H9 (cell line): Measurements from ENCODE around the gene UMPS. TPM values are rescaled to one million over a fixed set of nuclear protein-coding genes. Genes with fewer than 3 reads are reported as not detected.
A peak's percentile ranks its signal among the peaks of the same experiment; 100 is the strongest.
"Not testable (repeated sequence)": the region's sequence is repeated elsewhere in the genome, so short reads cannot be mapped to it uniquely, and the experiment has no call there.

Source experiments
- DNase-seq: peaks from one replicate; pipeline ENCODE4 v3.0.0-alpha.2; 2017
- H2AFZ ChIP-seq: one replicate; pipeline ENCODE4 v1.6.1; 2013; ENCODE audit warnings: mild to moderate bottlenecking, low read length, control low read depth, moderate library complexity
- H2AK5ac ChIP-seq: 2 replicates; pipeline ENCODE4 v1.6.1; 2013; ENCODE audit warnings: low read length, control low read depth, mixed read lengths; ENCODE audit not compliant: insufficient read length
- H2BK120ac ChIP-seq: one replicate; pipeline ENCODE4 v1.6.1; 2013; ENCODE audit warnings: low read depth, mild to moderate bottlenecking, low read length, control low read depth, inconsistent platforms; ENCODE audit not compliant: poor library complexity, severe bottlenecking
- H2BK12ac ChIP-seq: 2 replicates; pipeline ENCODE4 v1.6.1; 2013; ENCODE audit warnings: low read length, control low read depth, mixed read lengths, low read depth; ENCODE audit not compliant: insufficient read length
- H2BK15ac ChIP-seq: 2 replicates; pipeline ENCODE4 v1.6.1; 2013; ENCODE audit warnings: low read depth, low read length, control low read depth
- H2BK20ac ChIP-seq: one replicate; pipeline ENCODE4 v1.6.1; 2013; ENCODE audit warnings: low read depth, mild to moderate bottlenecking, low read length, control low read depth, inconsistent platforms; ENCODE audit not compliant: poor library complexity, severe bottlenecking
- H2BK5ac ChIP-seq: 2 replicates; pipeline ENCODE4 v1.6.1; 2013; ENCODE audit warnings: low read length, control low read depth, mixed read lengths; ENCODE audit not compliant: insufficient read length
- H3K14ac ChIP-seq: 2 replicates; pipeline ENCODE4 v1.6.1; 2013; ENCODE audit warnings: low read length, control low read depth; ENCODE audit not compliant: insufficient read depth
- H3K18ac ChIP-seq: 2 replicates; pipeline ENCODE4 v1.6.1; 2013; ENCODE audit warnings: low read depth, mild to moderate bottlenecking, mixed read lengths, low read length, control low read depth; ENCODE audit not compliant: insufficient read length
- H3K23ac ChIP-seq: 2 replicates; pipeline ENCODE4 v1.6.1; 2013; ENCODE audit warnings: low read length, control low read depth, mixed read lengths, low read depth; ENCODE audit not compliant: insufficient read length
- H3K23me2 ChIP-seq: 2 replicates; pipeline ENCODE4 v1.6.1; 2013; ENCODE audit warnings: low read depth, mild to moderate bottlenecking, mixed read lengths, low read length, control low read depth; ENCODE audit not compliant: insufficient read length, poor library complexity, severe bottlenecking
- H3K27ac ChIP-seq: 2 replicates; pipeline ENCODE4 v1.5.1; 2013; ENCODE audit warnings: low read length, control low read depth, mixed read lengths, low read depth; ENCODE audit not compliant: insufficient read length
- H3K27me3 ChIP-seq: 2 replicates; pipeline ENCODE4 v1.6.1; 2013; ENCODE audit warnings: low read length, control low read depth, inconsistent platforms; ENCODE audit not compliant: insufficient read depth
- H3K4ac ChIP-seq: 2 replicates; pipeline ENCODE4 v1.6.1; 2013; ENCODE audit warnings: low read depth, mild to moderate bottlenecking, control low read depth, inconsistent platforms, low read length, moderate library complexity
- H3K4me1 ChIP-seq: 2 replicates; pipeline ENCODE4 v1.6.1; 2013; ENCODE audit warnings: low read length, control low read depth, inconsistent platforms; ENCODE audit not compliant: insufficient read depth
- H3K4me2 ChIP-seq: 2 replicates; pipeline ENCODE4 v1.6.1; 2013; ENCODE audit warnings: low read length, control low read depth, mixed read lengths; ENCODE audit not compliant: insufficient read length, insufficient read depth
- H3K56ac ChIP-seq: 2 replicates; pipeline ENCODE4 v1.6.1; 2013; ENCODE audit warnings: low read depth, mild to moderate bottlenecking, mixed read lengths, low read length, control low read depth; ENCODE audit not compliant: insufficient read length
- H3K79me1 ChIP-seq: 2 replicates; pipeline ENCODE4 v1.6.1; 2013; ENCODE audit warnings: low read depth, mild to moderate bottlenecking, moderate library complexity, low read length, control low read depth, inconsistent platforms; ENCODE audit not compliant: insufficient read depth, poor library complexity, severe bottlenecking
- H3K79me2 ChIP-seq: 2 replicates; pipeline ENCODE4 v1.6.1; 2013; ENCODE audit warnings: low read length, control low read depth, inconsistent platforms; ENCODE audit not compliant: insufficient read depth
- H3K9ac ChIP-seq: 2 replicates; pipeline ENCODE4 v1.6.1; 2013; ENCODE audit warnings: low read length, control low read depth, mixed read lengths; ENCODE audit not compliant: insufficient read length; ENCODE audit errors: extremely low read depth
- H3K9me3 ChIP-seq: one replicate; pipeline ENCODE4 v1.6.1; 2013; ENCODE audit warnings: low read depth, low read length, inconsistent platforms; ENCODE audit not compliant: control insufficient read depth
- H3T11ph ChIP-seq: one replicate; pipeline ENCODE4 v1.6.1; 2013; ENCODE audit warnings: mild to moderate bottlenecking, low read length, control low read depth, inconsistent platforms
- H4K20me1 ChIP-seq: one replicate; pipeline ENCODE4 v1.6.1; 2013; ENCODE audit not compliant: control insufficient read depth, insufficient read length, insufficient read depth
- H4K5ac ChIP-seq: 2 replicates; pipeline ENCODE4 v1.6.1; 2013; ENCODE audit warnings: low read depth, mild to moderate bottlenecking, mixed read lengths, low read length, control low read depth; ENCODE audit not compliant: insufficient read length
- H4K8ac ChIP-seq: replicated peaks from 2 replicates; pipeline ENCODE4 v1.6.1; 2013; ENCODE audit warnings: low read length, control low read depth, mixed read lengths, low read depth; ENCODE audit not compliant: insufficient read length
- H4K91ac ChIP-seq: 2 replicates; pipeline ENCODE4 v1.6.1; 2013; ENCODE audit warnings: low read depth, mild to moderate bottlenecking, moderate library complexity, mixed read lengths, low read length, control low read depth; ENCODE audit not compliant: insufficient read length
- H3K27ac Mint-ChIP-seq, 3 experiments: 2 replicates in 2 of 3; 3 replicates in 1 of 3; pipeline ENCODE4 v1.8.0; 2020 to 2021; ENCODE audit warnings: mixed read lengths in 3 of 3, mild to moderate bottlenecking in 1 of 3, moderate library complexity in 1 of 3
- H3K27me3 Mint-ChIP-seq: 2 replicates; pipeline ENCODE4 v1.8.0; 2021; ENCODE audit warnings: low read depth, mild to moderate bottlenecking, moderate library complexity, mixed read lengths
- H3K36me3 Mint-ChIP-seq, 3 experiments: 2 replicates in 2 of 3; 3 replicates in 1 of 3; pipeline ENCODE4 v1.8.0; 2020 to 2021; ENCODE audit warnings: low read depth in 3 of 3, mixed read lengths in 3 of 3; ENCODE audit not compliant: insufficient read depth in 1 of 3
- H3K4me1 Mint-ChIP-seq, 2 experiments: 2 replicates each; pipeline ENCODE4 v1.8.0; 2020; ENCODE audit warnings: mixed read lengths in 2 of 2
- H3K4me3 Mint-ChIP-seq, 2 experiments: 2 replicates in 1 of 2; 3 replicates in 1 of 2; pipeline ENCODE4 v1.8.0; 2020 to 2021; ENCODE audit warnings: mild to moderate bottlenecking in 2 of 2, mixed read lengths in 2 of 2, moderate library complexity in 1 of 2
- H3K9me3 Mint-ChIP-seq, 2 experiments: 2 replicates in 1 of 2; 3 replicates in 1 of 2; pipeline ENCODE4 v1.8.0; 2020; ENCODE audit warnings: mild to moderate bottlenecking in 2 of 2, mixed read lengths in 2 of 2, moderate library complexity in 1 of 2
- CTCF ChIP-seq: fragments of 200-600 bp; sonication (generic); conservative IDR thresholded peaks from 3 replicates; pipeline ENCODE4 v1.8.0; 2021; ENCODE audit warnings: antibody characterized with exemption, mild to moderate bottlenecking
- WGBS: extraction: QIAGEN DNeasy Blood & Tissue Kit; methylation state at CpG from one replicate; pipeline ENCODE4 v1.1.7; 2013; ENCODE audit warnings: missing lambda C conversion rate, low lambda C conversion rate, mixed read lengths; ENCODE audit not compliant: insufficient read length; ENCODE audit errors: extremely low coverage; 5-methylcytosine and 5-hydroxymethylcytosine counted together
- total RNA-seq: library from RNA; stranded (reverse); gene quantifications from 2 replicates; pipeline ENCODE4 v1.2.1, GENCODE V29; 2021

Gene UMPS
- total RNA-seq, 1 experiment from 2014 or later: 65.4 TPM

DNA sequence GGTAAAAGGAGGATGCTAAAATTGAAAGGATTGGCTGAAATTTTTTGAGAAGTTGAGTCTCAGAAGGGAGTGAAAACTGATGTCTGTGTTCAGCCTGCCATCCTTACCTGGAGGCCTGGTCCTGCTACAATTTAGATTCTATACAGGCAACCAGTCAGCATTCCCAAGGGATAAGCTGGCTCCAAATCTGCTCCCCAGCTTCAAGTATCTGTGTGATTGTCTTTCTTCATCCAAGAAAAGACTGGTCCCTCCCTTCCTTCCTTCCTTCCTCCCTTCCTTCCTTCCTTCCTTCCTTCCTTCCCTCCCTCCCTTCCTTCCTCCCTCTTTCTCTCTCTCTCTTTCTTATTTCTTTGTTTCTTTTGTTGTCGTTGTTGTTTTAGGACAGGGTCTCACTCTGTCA, 24.7 kb upstream of the UMPS start:
- Histone ChIP-seq H4K20me1 (no peaks in the 10 kb centered on the region), H3K79me2 (no peaks in the 10 kb centered on the region), H4K91ac (no peak overlapping the region), H4K8ac (no peak overlapping the region), H3K4me2 (no peak overlapping the region), H3K9ac (no peak overlapping the region), H2BK15ac (no peak overlapping the region), H3K4me1 (peaks cover 8% of the 10 kb centered on the region; the same call in 1 of the 2 replicates), H3K27ac (no peak overlapping the region), H3K23me2 (no peaks in the 10 kb centered on the region), H2BK12ac (no peak overlapping the region), H3K14ac (no peak overlapping the region), H2BK5ac (no peak overlapping the region), H3K23ac (no peak overlapping the region), H3K4ac (no peak overlapping the region), H3K18ac (no peak overlapping the region), H3K27me3 (no peaks in the 10 kb centered on the region), H2AK5ac (no peak overlapping the region), H2BK120ac (no peak overlapping the region), H3K79me1 (no peaks in the 10 kb centered on the region), H4K5ac (no peak overlapping the region), H3K9me3 (no peaks in the 10 kb centered on the region), H2BK20ac (no peak overlapping the region), H2AFZ (no peak overlapping the region), H3T11ph (no peak overlapping the region), H3K56ac (no peak overlapping the region)
- H3K9me3 Mint-ChIP-seq: peaks cover 0 to 18% of the 10 kb centered on the region in 2 experiments; a peak in 3 of 5 replicates
- H3K4me1 Mint-ChIP-seq: peaks cover 30 to 33% of the 10 kb centered on the region in 2 experiments
- DNase-seq: no peak
- peaks cover 0 to 18% (median 1%) of the 10 kb centered on the region in 3 experiments; a peak in 2 of 7 replicates for H3K36me3 Mint-ChIP-seq
- no peaks in the 10 kb centered on the region for H3K27me3 Mint-ChIP-seq
- TF ChIP-seq CTCF: no peak
- H3K4me3 Mint-ChIP-seq: no peak overlapping the region
- WGBS: no CpG with 5 or more reads among the region's 1 CpG
- no peak overlapping the region for H3K27ac Mint-ChIP-seq

GRCh38 chr3:124707223-124707622, 23.0 kb upstream of the UMPS start:
- peak overlapping the region; percentile 8 for H3K4me2 ChIP-seq
- H2BK12ac ChIP-seq: peak overlapping the region; percentile 73
- H3K79me2 ChIP-seq, H3K27me3 ChIP-seq, H2AK5ac ChIP-seq, H2BK5ac ChIP-seq, H4K91ac ChIP-seq, H3K4me1 ChIP-seq, H2AFZ ChIP-seq, H3K18ac ChIP-seq, H4K5ac ChIP-seq, H3K23me2 ChIP-seq, H3K4ac ChIP-seq, H3K27me3 Mint-ChIP-seq, H3K9ac ChIP-seq, H2BK15ac ChIP-seq, H3K56ac ChIP-seq, H4K20me1 ChIP-seq, H3K79me1 ChIP-seq, H3K23ac ChIP-seq, DNase-seq, H3K9me3 ChIP-seq, H2BK120ac ChIP-seq, H2BK20ac ChIP-seq, H3K27ac ChIP-seq, H4K8ac ChIP-seq, H3T11ph ChIP-seq, H3K14ac ChIP-seq: not testable (repeated sequence)
- Mint-ChIP-seq H3K4me1 (peaks cover 26 to 28% of the 10 kb centered on the region in 2 experiments), H3K36me3 (peaks cover 0 to 18% (median 1%) of the 10 kb centered on the region in 3 experiments; a peak in 2 of 7 replicates), H3K27ac (peak overlapping the region; percentile 29 to 93 (median 89); a peak in 5 of 7 replicates), H3K9me3 (peaks cover 0 to 18% of the 10 kb centered on the region in 2 experiments; a peak in 3 of 5 replicates), H3K4me3 (0 out of 5 replicates have a peak overlapping the region, but pooled peaks of 1 of the 2 experiments have one; percentile 2)
- no CpG with 5 or more reads among the region's 2 CpGs for WGBS
